ENCODE measurements around the gene BMAL1. TPM values are rescaled to one million over a fixed set of nuclear protein-coding genes. Genes with fewer than 3 reads are reported as not detected.

BMAL1 gene
- total and polyA plus RNA-seq, 2 of the 8 experiments (the other 6 are each of a cell fraction or from before 2014, with no cell fraction given): 6.8 to 6.9 TPM

DNA sequence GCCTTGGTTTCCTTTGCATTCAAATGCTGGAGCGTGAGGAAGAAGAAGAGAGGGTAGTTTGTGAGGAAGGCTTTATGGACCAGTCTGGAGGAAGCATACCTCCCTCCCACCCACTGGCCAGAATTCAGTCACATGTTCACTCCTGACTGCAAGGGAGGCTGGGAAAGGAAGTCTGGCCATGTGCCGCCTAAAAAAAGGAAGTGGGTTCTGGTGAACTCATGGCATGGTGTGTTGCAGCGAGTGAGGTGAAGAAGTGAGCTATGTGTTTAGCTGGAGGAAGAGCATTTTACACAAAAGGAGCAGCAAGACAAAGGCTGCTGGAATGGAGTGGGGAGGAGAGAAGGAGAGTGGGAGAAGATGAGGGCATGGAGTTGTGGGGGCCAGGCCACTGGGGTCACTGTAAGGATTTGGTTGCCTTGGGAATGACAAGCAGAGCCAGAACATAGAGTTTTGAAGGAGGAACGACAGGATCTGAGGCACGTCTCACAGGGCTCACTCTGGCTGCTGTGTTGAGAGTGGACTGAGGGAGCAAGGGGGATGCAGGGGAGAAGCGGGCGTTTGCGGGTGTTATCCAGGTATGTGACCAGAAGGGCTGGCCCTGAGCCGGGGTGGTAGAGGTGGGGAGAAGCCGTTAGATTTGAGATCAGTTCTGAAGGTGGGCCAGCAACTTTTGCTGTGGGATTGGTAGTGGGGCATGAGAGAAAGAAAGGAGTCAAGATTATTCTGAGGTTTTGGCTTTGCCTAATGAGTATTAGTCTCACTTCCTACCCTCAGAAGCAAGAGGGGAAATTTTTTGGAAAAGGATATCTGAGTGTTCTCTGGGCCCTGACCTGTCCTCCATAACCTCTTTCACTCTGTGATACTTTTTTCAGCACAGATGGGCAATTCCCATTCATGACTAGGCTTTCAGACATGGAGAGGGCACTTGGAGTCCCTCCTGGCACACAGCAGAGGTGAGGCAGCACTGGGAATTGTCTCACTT, 26.4 kb downstream of the BMAL1 start (continued):
- TF ChIP-seq, protein P1, sequence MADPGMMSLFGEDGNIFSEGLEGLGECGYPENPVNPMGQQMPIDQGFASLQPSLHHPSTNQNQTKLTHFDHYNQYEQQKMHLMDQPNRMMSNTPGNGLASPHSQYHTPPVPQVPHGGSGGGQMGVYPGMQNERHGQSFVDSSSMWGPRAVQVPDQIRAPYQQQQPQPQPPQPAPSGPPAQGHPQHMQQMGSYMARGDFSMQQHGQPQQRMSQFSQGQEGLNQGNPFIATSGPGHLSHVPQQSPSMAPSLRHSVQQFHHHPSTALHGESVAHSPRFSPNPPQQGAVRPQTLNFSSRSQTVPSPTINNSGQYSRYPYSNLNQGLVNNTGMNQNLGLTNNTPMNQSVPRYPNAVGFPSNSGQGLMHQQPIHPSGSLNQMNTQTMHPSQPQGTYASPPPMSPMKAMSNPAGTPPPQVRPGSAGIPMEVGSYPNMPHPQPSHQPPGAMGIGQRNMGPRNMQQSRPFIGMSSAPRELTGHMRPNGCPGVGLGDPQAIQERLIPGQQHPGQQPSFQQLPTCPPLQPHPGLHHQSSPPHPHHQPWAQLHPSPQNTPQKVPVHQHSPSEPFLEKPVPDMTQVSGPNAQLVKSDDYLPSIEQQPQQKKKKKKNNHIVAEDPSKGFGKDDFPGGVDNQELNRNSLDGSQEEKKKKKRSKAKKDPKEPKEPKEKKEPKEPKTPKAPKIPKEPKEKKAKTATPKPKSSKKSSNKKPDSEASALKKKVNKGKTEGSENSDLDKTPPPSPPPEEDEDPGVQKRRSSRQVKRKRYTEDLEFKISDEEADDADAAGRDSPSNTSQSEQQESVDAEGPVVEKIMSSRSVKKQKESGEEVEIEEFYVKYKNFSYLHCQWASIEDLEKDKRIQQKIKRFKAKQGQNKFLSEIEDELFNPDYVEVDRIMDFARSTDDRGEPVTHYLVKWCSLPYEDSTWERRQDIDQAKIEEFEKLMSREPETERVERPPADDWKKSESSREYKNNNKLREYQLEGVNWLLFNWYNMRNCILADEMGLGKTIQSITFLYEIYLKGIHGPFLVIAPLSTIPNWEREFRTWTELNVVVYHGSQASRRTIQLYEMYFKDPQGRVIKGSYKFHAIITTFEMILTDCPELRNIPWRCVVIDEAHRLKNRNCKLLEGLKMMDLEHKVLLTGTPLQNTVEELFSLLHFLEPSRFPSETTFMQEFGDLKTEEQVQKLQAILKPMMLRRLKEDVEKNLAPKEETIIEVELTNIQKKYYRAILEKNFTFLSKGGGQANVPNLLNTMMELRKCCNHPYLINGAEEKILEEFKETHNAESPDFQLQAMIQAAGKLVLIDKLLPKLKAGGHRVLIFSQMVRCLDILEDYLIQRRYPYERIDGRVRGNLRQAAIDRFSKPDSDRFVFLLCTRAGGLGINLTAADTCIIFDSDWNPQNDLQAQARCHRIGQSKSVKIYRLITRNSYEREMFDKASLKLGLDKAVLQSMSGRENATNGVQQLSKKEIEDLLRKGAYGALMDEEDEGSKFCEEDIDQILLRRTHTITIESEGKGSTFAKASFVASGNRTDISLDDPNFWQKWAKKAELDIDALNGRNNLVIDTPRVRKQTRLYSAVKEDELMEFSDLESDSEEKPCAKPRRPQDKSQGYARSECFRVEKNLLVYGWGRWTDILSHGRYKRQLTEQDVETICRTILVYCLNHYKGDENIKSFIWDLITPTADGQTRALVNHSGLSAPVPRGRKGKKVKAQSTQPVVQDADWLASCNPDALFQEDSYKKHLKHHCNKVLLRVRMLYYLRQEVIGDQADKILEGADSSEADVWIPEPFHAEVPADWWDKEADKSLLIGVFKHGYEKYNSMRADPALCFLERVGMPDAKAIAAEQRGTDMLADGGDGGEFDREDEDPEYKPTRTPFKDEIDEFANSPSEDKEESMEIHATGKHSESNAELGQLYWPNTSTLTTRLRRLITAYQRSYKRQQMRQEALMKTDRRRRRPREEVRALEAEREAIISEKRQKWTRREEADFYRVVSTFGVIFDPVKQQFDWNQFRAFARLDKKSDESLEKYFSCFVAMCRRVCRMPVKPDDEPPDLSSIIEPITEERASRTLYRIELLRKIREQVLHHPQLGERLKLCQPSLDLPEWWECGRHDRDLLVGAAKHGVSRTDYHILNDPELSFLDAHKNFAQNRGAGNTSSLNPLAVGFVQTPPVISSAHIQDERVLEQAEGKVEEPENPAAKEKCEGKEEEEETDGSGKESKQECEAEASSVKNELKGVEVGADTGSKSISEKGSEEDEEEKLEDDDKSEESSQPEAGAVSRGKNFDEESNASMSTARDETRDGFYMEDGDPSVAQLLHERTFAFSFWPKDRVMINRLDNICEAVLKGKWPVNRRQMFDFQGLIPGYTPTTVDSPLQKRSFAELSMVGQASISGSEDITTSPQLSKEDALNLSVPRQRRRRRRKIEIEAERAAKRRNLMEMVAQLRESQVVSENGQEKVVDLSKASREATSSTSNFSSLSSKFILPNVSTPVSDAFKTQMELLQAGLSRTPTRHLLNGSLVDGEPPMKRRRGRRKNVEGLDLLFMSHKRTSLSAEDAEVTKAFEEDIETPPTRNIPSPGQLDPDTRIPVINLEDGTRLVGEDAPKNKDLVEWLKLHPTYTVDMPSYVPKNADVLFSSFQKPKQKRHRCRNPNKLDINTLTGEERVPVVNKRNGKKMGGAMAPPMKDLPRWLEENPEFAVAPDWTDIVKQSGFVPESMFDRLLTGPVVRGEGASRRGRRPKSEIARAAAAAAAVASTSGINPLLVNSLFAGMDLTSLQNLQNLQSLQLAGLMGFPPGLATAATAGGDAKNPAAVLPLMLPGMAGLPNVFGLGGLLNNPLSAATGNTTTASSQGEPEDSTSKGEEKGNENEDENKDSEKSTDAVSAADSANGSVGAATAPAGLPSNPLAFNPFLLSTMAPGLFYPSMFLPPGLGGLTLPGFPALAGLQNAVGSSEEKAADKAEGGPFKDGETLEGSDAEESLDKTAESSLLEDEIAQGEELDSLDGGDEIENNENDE (IDR thresholded peaks at IDR 0.05; ENCODE audit: insufficient replicate concordance, low read length): no peak
- TF ChIP-seq CBX5 (IDR thresholded peaks at IDR 0.05; ENCODE audit: low read depth, low read length) (no peak), BACH1 (IDR thresholded peaks at IDR 0.05; ENCODE audit: low read length) (no peak), POLR2A (IDR thresholded peaks at IDR 0.05; ENCODE audit: control extremely low read depth in 1 of 2, low read depth in 2 of 2, low read length in 2 of 2) (no peak)
- TF ChIP-seq, protein P2, sequence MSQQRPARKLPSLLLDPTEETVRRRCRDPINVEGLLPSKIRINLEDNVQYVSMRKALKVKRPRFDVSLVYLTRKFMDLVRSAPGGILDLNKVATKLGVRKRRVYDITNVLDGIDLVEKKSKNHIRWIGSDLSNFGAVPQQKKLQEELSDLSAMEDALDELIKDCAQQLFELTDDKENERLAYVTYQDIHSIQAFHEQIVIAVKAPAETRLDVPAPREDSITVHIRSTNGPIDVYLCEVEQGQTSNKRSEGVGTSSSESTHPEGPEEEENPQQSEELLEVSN (IDR thresholded peaks at IDR 0.05): no peak

Data from H1 (cell line).